Adrenal gland (tissue), 5 donors: ENCODE data around the gene MACF1.

ENCODE experiments used
- CTCF ChIP-seq, 6 experiments: fragments of 450-650 bp in 4 of 6; fragments of 200-600 bp in 2 of 6; sonication (generic) in 1 of 6; IDR thresholded peaks; 1 replicate in 5 of 6; 2 replicates in 1 of 6; pipeline versions ENCODE4 v1.5.1 to v1.8.0; 2016 to 2021; ENCODE audit warnings: antibody characterized with exemption in 6 of 6, mild to moderate bottlenecking in 2 of 6, moderate library complexity in 1 of 6
- POLR2A ChIP-seq, 2 donors: fragments of 450-650 bp; IDR thresholded peaks; one replicate each; pipeline ENCODE4 v1.6.1; 2017; ENCODE audit warnings: antibody characterized with exemption in 2 of 2, mild to moderate bottlenecking in 2 of 2, moderate library complexity in 1 of 2
- donor health status: DM: no; HTN: no; CAD: no.

GRCh38 chr1:39397487-39397886 lies 193.0 kb downstream of the MACF1 start:
- TF ChIP-seq POLR2A (IDR thresholded peaks at IDR 0.05) (no peak), CTCF (IDR thresholded peaks at IDR 0.05) (no peak)
